SK-MEL-5 (cell line): ENCODE measurements around the gene BPGM. TPM values are rescaled to one million over a fixed set of nuclear protein-coding genes. Genes with fewer than 3 reads are reported as not detected.

Experiments used
- DNase-seq: peaks from one replicate; pipeline ENCODE4 v3.0.0-alpha.2; 2016; ENCODE audit warnings: low read depth, low spot score
- in situ Hi-C: cut with HindIII; loops from 2 replicates; pipeline ENCODE4 v1.10.0; 2016; ENCODE audit warnings: low sequenced_read_pairs, high pct_unique_total_duplicates, low pct_unique_long_range_greater_than_20kb
- polyA plus RNA-seq, 2 experiments: library from polyadenylated mRNA; depleted of rRNA; stranded (reverse); fragments of >200 nt; gene quantifications; 2 replicates each; pipeline ENCODE4 v1.2.3, GENCODE V29; 2015
- total RNA-seq: library from RNA; depleted of rRNA; stranded (reverse); fragments of >200 nt; shearing (Covaris generic); gene quantifications from 2 replicates; pipeline ENCODE4 v1.2.3, GENCODE V29; 2014; rRNA removed

The BPGM gene
- total RNA-seq, result 21.8 and 22.6 TPM in 2 replicates
- 22.1 and 22.6 TPM in 2 replicates for polyA plus RNA-seq (2015; cell fraction: cytosol; rRNA removed)
- 5.5 and 6.9 TPM in 2 replicates for polyA plus RNA-seq (2015; cell fraction: nucleus; rRNA removed)

DNA sequence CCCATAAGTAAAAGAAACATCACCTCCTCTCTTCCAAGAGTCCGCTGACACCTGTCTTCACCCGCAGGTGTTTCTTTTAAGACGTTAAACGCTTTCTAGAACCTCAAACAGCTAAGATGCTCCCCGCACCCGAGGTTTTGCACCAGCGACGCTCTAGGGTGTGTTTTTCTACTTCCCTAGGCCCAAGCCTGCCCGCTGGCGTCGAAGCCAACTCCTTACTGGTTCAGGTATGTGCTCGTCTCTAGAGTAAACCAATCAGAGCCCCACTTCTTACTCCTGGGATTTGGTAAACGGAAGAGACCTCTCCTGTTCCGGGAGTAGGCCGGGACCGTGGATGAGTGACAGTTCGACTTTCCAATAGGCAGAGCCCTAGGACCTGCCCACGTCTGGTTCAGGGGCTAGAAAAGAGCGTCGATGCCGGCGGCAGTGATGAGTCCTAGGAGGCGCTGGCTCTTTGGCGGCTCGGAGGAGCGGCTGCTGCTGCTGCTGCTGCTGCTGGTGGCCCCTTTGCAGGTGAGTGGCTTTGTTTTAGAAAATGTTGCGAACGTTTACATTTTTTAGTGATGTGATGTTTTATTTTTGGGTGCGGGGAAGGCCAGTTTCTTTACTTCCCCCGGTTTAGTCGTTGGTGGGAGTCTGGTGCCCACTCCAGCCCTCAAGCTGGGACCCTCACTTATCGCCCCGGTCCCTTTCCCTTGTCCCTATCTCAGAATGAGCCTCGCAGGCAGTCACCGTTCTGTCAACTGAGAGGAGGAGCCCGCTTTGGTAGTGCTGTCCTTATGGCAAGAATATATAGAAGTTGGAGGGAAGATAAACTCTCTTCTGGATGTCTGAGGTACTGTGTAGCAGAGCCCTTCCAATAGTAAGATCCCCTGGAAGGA, at the start of gene BPGM:
TSS of gene BPGM (plus strand) at position 429 of the 881 bp plus-strand sequence. CDS start 14,655 bp downstream, outside the sequence.
- DNase-seq, result peak; percentile 100
- in situ Hi-C loops, result no loop called here

DNA sequence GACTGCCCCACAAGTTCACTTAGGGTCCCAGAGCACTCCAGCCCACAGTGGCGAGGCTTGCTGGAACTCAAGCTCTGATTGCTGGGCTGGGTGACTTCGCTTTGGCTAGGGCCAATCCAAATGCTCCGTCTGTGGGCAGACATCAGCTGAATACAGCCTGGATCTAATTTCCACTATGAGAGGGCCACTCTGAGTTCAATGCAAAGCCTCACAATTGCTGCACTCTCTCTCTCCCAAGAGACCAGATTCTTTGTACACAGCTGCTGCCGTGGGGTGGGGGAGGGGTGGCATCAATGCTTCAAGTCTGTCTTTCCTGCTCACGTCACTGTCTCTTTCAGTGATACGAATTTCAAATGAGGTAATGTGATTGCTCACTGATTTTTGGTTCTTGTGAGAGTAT, 47.3 kb upstream of the BPGM start:
- in situ Hi-C loops, result no loop called here
- DNase-seq, result peak; percentile 40

DNA sequence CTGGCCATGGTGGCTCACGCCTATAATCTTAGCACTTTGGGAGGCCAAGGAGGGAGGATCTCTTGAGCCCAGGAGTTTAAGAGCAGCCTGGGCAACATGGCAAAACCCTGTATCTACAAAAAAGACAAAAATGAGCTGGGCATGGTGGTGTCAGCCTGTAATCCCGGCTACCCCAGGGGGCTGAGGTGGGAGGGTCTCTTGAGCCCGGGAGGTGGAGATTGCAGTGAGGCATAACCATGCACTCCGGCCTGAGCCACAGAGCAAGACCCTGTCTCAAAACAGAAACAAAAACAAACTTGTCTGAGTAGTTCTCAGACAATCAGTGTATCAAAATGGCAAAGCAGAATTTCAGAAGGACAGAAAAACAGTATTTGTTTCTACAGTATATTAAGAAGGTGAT, 45.2 kb upstream of the BPGM start:
- in situ Hi-C loops, result no loop called here
- no peak for DNase-seq

DNA sequence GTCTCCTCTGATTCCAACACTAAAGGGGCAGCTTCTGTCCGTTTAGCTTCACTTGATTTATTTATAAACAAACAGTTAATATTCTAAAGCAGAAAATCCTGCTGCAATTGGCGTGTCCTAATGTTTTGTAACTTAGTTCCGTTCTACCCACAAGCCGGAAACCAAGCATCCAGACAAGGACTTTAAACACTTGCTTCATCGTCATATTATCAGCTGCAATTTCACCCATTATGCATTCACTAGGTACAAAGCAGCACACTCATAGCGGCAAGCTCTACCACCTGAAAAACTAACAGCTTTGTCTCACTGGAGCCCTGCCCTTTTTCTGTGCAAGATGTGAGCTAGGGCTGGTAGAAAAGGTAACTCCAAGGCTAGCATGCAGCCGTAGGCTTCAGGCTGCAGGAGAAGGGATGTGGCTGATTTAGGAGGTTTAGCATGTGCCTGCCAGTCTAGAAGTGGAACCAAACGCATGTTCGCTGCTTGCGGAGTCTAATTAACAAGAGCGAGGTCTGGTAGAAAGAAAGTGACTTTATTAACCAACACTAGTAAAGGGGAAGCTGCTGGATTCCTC, 43.7 kb upstream of the BPGM start:
- in situ Hi-C loops, result no loop called here
- peak; percentile 94 for DNase-seq

DNA sequence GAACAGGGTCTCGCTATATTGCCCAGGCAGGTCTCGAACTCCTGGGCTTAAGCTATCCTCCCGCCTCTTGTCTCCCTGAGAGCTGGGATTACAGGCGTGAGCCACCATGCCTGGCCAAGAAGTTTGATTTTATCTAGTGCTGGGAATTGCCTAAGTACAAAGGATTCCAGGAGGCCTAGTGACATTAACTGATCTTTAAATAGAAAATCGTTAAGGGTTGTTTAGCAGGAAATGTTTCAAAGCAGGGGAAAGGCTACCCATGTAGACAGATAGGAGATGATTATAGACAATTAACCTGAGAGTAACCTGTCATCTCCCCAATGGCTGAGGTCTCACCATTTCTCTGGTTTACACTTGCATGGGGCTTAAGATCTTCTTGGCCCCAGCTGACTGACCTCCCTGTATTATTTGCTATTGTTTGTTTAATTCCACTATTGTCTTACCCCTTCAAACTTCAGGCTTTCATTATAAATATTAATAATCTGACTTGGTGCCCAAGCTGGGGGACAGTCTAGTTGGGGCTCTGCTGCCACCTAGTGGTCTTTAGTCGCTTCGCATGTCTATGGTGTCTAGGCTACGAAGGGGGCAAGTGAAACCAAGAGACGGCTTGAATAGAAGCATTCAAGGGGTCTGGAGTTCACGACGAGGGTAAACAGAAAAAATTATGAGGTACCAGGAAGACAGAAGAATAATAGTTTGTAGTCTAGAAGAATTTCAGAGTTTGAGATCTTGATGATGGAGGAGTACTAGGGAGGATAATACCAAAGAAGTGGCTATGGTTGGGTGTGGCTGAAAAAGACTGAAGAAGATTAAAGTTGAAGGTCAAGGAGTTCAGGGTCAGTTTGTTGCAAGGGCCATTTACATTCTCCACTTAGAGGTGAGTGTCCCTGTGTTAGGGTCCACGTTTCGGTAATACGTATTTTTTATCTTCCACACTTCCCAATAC, 40.4 kb upstream of the BPGM start:
- in situ Hi-C loops, result no loop called here
- peak; percentile 85 for DNase-seq

DNA sequence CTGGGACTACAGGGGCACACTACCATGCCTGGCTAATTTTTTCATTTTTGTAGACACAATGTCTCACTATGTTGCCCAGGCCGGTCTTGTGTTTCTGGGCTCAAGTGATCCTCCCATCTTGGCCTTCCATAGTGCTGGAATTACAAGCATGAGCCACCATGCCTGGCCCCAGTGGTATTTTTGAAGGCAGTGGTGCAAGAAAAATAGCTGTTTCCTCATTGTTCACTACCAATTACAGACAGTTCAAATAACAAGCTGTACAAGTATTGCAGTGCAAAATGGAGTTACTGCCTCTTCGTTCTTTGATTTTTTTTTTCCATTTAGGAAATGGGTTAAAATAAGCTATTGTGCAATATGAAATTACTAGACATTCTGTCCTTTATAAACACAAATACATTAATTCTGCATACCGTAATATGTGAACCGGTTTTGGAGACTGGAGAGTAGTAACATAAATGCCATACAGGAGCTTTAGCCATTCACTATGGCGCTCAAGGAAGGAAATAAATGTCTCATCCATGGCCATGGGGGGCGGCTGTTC, 35.0 kb upstream of the BPGM start:
- in situ Hi-C loops, result no loop called here
- DNase-seq, result no peak

DNA sequence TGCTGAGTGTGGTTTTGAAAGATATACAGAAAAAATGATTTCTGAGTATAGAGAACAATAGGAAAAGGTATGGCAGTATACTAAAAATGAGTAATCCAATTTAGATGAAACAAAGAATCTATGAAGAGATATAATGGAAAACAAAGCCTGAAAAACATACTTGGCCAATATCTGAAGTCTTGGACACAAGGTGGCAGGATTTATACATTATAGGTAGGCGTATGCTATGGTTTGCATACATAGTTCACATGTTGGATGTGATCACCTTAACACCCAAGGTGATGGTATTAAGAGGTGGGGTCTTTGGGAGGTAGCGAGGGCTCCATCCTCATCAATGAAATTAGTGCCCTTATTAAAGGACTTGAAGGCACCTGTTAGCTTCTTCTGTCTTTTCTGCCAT, 34.5 kb upstream of the BPGM start:
- in situ Hi-C loops, result no loop called here
- DNase-seq, result no peak

DNA sequence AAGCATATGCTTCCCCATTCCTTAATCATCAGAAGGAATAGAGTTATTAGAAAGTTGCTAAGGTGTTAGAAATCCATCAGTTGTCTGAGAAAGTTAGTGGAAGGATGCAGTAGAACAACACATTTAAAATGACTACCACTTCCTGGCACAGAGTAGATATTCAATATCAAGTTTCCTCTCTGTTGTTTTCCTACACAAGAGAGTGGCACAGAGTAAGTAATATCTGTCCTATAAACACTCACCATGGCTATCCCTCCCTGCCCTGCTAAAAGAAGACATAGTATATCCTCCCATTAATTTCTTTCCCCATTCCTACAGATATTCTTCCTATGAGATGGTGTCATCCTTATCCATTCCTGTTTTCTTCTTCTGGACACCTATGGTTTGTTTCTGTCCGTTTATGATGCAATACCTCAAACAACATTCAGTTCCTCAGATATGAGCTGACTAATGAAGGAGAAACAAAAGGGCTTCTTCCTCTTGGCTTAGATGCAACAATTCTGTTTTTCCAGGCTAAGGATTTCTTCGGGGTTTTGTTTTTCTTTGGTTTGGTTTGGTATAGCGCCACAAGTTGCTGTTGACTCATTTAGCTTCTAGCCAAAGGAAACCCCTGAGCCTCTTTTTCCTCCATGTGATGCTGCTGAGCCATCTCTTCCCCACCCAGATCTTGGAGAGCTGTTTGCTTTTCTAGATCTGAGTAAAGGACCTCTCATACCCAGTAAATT, 32.9 kb upstream of the BPGM start:
- in situ Hi-C loops, result no loop called here
- no peak for DNase-seq

DNA sequence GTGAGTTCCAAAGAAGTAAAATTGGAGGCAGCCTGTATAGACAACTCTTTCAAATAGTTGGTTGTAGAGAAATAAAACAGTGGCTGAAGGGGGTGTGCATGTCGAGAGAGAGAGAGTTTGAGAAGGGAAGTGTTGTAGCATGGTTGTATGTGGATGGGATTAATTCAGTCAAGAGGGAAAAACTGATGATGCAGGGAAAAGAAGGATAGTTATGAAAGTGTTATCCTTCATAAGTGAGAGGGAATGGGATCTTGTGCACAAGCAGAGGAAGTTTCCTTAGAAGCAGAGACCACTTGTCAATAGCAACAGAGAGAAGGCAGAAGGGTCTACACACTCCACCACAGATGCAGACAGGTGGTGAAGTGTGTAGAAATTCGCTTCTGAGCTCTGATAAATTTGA, 30.0 kb upstream of the BPGM start:
- DNase-seq, result no peak
- in situ Hi-C loops, result no loop called here

DNA sequence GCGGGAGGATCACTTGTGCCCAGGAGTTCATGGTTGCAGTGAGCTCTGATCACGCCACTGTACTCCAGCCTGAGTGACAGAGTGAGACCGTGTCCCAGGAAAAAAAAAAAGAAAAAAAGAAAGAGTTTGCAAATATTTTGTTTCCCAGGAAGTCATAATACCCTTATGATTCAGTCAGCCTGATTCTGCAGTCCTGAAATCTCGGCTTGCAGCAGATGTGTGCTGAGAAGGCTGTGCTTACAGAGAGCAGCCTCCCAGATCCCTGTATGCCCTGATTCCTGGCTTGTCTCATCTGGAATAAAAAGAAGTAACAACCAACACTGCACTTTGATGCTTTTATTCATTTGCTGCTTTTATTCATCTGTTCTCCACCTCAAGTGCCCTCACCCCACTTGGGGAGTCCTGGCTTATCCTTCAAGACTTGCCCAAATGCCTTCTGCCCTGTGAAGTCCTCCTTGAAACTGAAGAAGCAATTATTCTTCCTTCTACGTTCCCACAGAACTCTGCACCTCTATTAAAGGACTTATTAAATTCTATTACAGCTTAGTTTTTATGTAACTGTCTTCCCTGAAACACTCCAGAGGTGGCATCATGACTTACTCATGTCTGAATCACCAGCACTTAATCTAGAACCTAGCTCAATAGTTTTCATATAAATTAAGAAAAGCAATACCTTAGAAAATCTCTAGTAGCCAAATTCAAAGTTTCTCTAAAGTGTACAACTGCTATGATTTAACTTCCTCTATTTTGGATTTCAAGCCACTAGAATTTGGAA, 27.7 kb upstream of the BPGM start:
- no peak for DNase-seq
- in situ Hi-C loops, result no loop called here

DNA sequence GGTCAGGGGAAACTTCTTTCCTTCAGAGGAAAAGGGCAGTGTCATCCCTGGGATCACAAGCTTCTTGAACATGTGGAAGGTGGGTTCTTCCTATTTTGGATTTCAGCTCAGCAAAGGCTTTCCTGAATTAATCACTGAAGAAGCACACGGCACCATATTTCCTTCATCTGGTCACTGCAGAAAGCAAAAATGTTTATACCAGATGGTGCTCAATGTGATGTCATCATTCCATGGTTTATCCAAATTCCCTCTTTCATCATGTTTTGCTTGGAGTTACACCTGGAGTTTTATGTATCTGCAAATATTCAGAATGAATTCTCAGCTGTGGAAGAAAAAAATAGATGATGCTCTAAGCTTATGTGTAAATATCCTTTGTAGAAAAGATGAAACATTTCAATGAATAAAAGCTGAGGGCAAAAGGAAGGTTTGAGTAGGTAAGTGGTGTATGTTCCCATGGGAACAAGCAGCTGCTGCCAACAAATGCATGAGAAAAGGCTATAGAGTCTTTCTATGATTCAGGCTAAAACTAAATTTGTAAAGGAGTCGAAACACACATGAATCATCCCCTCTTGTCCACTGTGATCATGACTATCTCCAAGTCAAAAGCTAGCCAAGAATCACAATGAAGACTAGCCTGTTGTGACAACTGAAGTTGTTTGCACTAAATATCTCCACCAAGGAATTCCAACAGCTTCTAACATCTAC, 26.9 kb upstream of the BPGM start:
- in situ Hi-C loops, result no loop called here
- no peak for DNase-seq

DNA sequence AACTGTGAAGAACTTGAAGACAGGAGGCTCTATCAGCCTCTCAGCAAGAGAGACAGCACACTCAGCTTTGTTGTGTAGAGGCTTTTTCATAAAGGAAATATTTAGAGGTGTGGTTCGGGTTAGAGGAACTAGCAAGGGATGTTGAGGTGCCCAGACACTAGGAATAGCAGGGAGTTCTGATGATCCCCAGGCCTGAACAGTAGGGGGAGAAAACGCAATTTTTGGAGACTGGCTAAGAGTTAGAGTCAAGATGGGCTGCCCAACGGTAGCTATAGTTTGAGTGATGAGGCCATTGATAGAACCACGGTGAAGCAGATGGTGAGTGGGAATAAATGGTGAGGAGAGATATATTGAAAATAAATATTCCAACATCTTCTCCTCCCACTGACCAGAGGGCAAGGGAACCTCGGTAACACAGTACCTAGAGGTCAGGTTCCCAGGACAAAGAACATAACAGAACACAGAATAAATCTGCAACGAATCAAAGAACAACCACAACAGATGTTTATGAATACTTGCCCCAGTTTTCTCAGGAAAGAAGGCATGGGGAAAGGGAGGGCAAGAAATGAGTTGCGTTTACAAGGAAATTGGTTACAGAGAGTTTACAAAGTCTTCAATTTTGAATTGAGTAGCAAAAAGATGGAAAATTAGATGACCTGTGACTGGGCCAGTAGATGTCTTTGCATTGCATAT, 24.2 kb upstream of the BPGM start:
- in situ Hi-C loops, result no loop called here
- no peak for DNase-seq

DNA sequence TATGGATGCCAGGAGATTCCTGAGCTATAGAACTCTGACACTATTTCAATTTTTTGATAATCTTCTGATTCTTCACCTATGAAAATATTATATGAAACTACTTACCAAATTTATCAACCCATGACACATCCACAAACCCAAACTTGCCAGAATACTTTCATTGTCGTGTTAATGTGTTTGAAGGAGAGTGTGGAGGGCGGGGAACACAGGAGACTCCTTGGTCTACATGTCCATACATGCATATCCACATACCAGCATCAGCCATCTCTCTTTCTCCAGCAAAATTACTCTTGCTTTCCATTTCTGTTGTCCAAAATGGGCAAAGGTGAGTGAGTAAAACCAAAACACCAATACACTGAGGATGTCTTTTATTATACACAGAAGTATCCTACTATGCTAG, 23.5 kb upstream of the BPGM start:
- in situ Hi-C loops, result no loop called here
- DNase-seq, result no peak

DNA sequence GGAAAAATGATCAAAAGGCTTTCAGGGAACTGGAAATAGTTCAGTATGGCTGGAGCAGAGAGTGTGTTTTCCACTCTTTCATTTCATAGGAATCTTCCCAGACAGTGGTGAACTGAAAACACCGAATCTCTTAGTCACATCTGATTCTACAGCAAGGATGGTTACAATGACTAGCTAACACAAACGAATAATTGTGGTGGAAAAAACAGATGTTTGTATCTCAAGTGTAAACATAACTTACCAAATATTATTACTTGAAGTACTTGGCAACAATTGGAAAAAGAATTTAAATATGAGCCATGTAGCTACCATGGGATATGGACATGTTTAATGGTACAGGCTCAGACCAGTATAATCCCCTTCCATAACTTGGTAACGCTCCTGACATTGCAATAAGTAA, 21.1 kb upstream of the BPGM start:
- in situ Hi-C loops, result no loop called here
- DNase-seq, result no peak

DNA sequence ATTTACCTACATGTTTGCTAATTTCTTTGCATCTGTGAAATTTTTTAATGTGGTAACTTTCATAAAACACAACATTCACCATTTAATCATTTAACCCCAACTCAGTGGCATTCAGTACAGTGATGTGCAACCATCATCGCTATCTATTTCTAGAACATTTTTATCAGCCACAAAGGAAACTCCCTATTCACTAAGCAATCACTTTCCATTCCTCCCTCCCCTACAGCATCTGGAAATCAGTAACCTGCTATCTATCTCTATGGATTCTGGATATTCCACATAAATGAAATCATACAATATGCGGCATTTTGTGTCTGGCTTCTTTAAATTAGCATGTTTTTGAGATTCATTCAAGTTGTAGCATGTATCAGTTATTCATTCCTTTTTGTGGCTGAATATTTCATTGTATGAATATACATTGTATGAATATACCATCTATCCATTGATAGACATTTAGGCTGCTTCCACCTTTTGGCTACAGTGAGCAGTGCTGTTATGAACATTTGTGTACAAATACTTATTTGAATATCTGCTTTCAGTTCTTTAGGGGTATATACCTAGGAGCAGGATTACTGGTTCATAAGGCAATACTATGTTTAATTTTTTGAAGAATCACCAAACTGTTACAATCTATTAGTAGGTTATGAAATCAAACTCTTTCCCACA, 19.4 kb upstream of the BPGM start:
- in situ Hi-C loops, result no loop called here

More for the DNA sequence above, 19.4 kb upstream of the BPGM start:
- no peak for DNase-seq
